ENCODE measurements around the gene FDPS.

Gene FDPS

DNA sequence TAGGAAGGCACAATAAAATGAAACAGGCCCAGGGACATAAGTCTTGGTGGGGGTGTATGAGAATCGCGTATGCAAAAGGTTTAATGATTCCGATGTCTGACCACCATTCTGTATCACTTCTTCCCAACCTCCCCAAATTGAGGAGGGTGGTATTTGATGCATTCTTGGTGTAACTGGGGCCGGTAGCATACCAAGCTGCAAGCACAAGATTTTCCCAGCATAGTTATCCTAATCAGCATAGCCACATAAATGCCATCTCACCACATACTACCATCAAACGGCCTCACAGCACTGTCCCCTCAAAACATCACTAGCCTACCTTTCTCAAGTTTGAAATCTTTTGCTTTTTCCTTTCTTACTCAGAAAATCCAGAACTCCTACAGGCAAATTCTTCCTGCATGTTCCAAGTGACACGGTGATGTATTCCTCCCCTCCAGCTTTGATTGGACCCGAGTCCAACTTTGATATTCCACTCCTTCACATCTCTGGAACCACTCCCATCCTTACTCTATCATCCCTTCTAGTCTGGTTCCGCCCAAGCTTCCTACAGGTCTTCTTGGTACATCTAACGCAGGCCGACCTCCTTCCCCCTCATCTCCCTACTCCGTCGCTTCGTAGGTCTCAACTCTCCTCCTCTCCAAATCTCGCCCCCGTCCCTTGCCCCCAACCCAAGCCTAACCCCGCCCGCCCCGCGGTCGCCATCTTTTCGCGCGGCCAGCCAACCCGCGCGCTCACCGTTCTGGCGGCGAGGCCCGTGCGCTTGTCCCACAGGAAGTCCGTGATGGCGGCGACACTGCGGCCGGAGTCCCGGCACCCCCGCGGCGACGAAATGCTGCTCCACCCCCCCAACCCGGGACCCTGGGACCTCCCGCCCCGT, 36.0 kb upstream of the FDPS start:
- peaks cover 10 to 19% of the 10 kb centered on the region in 2 donors for H3K4me1 ChIP-seq (ENCODE audit: control insufficient read depth in 1 of 2, insufficient read depth in 2 of 2, low read length in 2 of 2)
- peak overlapping the region; percentile 82 for H3K27ac ChIP-seq (ENCODE audit: low read depth, low read length)
- H3K27me3 ChIP-seq (ENCODE audit: control insufficient read depth in 1 of 2, insufficient read depth in 2 of 2, low read length in 2 of 2), result no peaks in the 10 kb centered on the region
- H3K9me3 ChIP-seq (ENCODE audit: control insufficient read depth in 1 of 2, low read length in 2 of 2), result no peaks in the 10 kb centered on the region
- H3K36me3 ChIP-seq (ENCODE audit: control insufficient read depth in 1 of 2, insufficient read depth in 2 of 2, low read length in 2 of 2), result peaks cover 28 to 35% of the 10 kb centered on the region in 2 donors
- peak overlapping the region; percentile 55 to 71 for H3K9ac ChIP-seq (ENCODE audit: low read depth in 1 of 2, low read length in 2 of 2)
- peak overlapping the region; percentile 56 to 76 for H3K4me3 ChIP-seq (ENCODE audit: low read depth in 1 of 2, low read length in 2 of 2)

DNA sequence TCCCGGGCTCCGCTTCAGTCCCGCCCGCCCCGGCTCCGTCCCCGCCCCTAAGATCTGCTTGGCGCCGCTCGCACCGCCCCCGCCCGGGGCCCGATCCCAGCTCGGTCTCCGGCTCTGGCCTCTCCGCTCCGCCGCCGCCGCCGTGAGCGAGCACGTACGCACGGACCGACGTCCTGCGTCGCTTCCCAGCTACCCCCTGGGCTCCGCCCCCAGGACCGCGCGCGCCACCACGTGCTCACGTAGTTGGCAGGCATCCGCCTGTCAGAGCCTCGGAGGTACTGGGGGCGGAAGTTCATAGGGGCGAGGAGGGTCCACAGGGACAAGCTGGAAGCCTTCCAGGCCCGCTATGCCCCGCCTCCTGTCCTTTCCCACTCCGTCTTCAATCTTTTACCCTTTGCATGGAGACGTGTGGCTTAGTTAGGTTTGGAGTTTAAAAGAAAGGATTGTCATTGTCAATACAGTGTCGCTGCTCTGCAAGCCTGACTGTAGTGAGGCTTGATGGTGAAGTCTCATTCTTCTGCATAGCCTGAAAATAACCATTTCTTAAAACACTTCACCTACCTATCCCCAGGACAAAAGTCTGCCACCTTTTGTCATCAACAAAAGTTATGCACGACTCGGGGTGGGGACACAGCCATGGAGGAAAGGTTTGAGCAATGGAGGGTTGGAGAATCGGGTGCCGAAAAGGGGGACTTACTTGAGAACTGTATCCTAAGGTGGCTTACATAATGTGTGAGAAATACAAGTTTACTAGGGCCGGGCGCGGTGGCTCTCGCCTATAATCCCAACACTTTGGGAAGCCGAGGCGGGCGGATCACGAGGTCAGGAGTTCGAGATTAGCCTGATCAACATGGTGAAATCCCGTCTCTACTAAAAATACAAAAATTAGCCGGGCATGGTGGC, 35.1 kb upstream of the FDPS start, which contains the start of gene CLK2:
Gene CLK2 (minus strand): TSS at position 162 of the 903 bp plus-strand sequence. CDS start 2,527 bp downstream, outside the sequence.
- Histone ChIP-seq H3K9ac (ENCODE audit: low read depth in 1 of 2, low read length in 2 of 2) (peak within 1 kb of the TSS; percentile 71), H3K4me1 (ENCODE audit: control insufficient read depth in 1 of 2, insufficient read depth in 2 of 2, low read length in 2 of 2) (peaks cover 10 to 22% of the 10 kb centered on the region in 2 donors), H3K4me3 (ENCODE audit: low read depth in 1 of 2, low read length in 2 of 2) (peak within 1 kb of the TSS; percentile 56 to 76), H3K9me3 (ENCODE audit: control insufficient read depth in 1 of 2, low read length in 2 of 2) (no peaks in the 10 kb centered on the region), H3K27ac (ENCODE audit: low read depth, low read length) (peak within 1 kb of the TSS; percentile 82), H3K27me3 (ENCODE audit: control insufficient read depth in 1 of 2, insufficient read depth in 2 of 2, low read length in 2 of 2) (no peaks in the 10 kb centered on the region), H3K36me3 (ENCODE audit: control insufficient read depth in 1 of 2, insufficient read depth in 2 of 2, low read length in 2 of 2) (peaks cover 20 to 27% of the 10 kb centered on the region in 2 donors)

DNA sequence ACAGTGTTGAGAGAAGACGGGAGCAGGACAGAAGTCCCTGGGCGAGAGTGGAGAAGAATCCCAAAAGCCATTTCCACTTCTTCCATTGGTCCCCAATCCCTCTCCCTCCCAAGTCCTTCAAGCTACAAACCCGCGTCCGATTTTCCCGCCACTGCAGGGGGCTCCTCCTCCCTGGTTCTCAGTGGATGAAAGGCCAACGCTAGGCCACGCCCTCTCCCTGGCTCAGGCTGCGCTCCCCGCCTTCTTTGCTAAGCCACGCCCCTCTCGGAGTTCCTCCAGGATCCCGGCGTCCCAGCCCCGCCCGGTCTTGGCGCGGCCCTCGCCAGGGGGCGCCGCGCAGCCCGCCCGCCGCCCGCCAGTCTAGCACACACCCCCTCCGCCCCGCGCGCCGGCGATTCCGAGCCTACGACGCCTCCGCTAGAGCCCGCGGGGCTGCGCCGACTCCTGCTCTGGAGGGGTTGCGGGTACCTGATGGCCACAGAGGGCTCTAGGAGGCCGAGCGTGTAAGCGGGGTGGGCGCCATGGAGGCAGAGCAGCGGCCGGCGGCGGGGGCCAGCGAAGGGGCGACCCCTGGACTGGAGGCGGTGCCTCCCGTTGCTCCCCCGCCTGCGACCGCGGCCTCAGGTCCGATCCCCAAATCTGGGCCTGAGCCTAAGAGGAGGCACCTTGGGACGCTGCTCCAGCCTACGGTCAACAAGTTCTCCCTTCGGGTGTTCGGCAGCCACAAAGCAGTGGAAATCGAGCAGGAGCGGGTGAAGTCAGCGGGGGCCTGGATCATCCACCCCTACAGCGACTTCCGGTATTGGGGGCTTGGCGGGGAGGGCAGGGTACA, 31.4 kb upstream of the FDPS start, which contains the start of gene HCN3:
Gene HCN3 (plus strand): TSS at position 394 of the 832 bp plus-strand sequence. CDS start 128 bp downstream, at position 522.
- H3K9ac ChIP-seq (ENCODE audit: low read depth in 1 of 2, low read length in 2 of 2), result peak within 1 kb of the TSS; percentile 56 to 81

DNA sequence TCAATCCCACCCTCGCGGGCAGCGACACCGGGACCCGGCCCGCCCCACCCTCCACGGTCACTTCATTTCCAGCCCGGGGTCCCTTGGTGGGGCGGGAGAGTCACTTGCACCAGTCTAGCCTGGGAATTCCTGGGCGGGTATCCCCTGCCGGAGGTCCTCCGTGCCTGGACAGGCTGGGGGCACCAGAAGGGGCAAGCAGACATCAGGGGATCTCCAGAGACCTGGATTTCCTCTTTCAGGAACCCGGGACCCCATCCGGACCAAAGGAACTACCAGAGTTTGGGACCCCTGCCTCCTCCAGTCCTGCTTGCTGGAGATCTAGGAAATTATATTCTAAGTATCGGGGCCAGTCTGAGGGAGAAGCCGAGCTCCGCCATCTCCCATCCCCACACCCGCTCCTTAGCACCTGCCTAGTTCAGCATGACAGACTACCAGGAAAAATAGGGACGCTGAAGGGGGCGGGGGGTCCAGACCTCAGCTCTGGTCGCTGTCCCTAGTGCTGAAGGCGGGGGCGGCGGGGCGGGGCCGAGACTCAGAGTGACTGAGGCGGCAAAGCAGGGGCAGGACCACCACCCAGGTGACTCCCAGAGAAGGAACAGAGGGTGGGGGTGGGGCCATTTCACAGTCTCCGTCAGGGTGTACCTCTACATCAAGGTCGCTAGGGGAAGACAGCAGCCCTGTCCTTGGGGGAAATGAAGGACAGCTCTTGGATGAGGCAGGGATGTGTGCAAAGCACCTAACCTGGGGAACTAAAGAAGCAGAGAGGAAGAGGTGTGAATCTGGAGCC, 30.6 kb upstream of the FDPS start:
- Histone ChIP-seq H3K36me3 (ENCODE audit: control insufficient read depth in 1 of 2, insufficient read depth in 2 of 2, low read length in 2 of 2) (no peaks in the 10 kb centered on the region), H3K9ac (ENCODE audit: low read depth in 1 of 2, low read length in 2 of 2) (peak overlapping the region; percentile 56 to 81), H3K27me3 (ENCODE audit: control insufficient read depth in 1 of 2, insufficient read depth in 2 of 2, low read length in 2 of 2) (no peaks in the 10 kb centered on the region), H3K4me1 (ENCODE audit: control insufficient read depth in 1 of 2, insufficient read depth in 2 of 2, low read length in 2 of 2) (peaks cover 5 to 11% of the 10 kb centered on the region in 2 donors), H3K4me3 (ENCODE audit: low read depth in 1 of 2, low read length in 2 of 2) (peak overlapping the region; percentile 67 to 82), H3K9me3 (ENCODE audit: control insufficient read depth in 1 of 2, low read length in 2 of 2) (no peaks in the 10 kb centered on the region), H3K27ac (ENCODE audit: low read depth, low read length) (no peak overlapping the region)

More for the DNA sequence above, 31.4 kb upstream of the FDPS start, which contains the start of gene HCN3:
- Histone ChIP-seq H3K4me3 (ENCODE audit: low read depth in 1 of 2, low read length in 2 of 2) (peak within 1 kb of the TSS; percentile 67 to 82), H3K36me3 (ENCODE audit: control insufficient read depth in 1 of 2, insufficient read depth in 2 of 2, low read length in 2 of 2) (no peaks in the 10 kb centered on the region), H3K4me1 (ENCODE audit: control insufficient read depth in 1 of 2, insufficient read depth in 2 of 2, low read length in 2 of 2) (peaks cover 8 to 15% of the 10 kb centered on the region in 2 donors), H3K27me3 (ENCODE audit: control insufficient read depth in 1 of 2, insufficient read depth in 2 of 2, low read length in 2 of 2) (no peaks in the 10 kb centered on the region), H3K27ac (ENCODE audit: low read depth, low read length) (peak within 1 kb of the TSS; percentile 17), H3K9me3 (ENCODE audit: control insufficient read depth in 1 of 2, low read length in 2 of 2) (no peaks in the 10 kb centered on the region)

DNA sequence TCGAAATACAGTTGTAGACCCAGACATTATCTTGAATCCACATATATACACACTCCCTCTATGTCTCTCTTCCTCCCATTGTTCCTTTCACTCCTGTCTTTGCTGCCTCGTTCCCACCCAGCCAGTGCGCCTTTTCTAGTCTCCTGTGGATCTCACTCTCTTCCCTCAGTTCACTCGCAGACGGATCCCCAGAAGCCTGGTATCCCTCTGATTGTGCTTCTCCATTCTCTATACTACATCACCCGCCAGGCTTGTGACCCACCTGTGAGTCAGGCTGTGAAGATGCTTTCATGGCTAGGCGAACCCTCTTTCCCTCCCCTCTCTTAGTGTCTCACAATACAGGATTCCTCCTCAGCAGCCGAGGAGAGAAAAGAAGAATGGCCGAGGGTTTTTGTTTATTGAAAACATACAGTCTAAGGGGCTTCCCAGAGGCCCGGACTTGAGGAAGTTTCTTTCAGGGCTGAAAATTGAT, 29.9 kb upstream of the FDPS start:
- Histone ChIP-seq H3K4me1 (ENCODE audit: control insufficient read depth in 1 of 2, insufficient read depth in 2 of 2, low read length in 2 of 2) (peaks cover 5 to 8% of the 10 kb centered on the region in 2 donors), H3K36me3 (ENCODE audit: control insufficient read depth in 1 of 2, insufficient read depth in 2 of 2, low read length in 2 of 2) (peaks cover 0 to 3% of the 10 kb centered on the region in 2 donors), H3K9me3 (ENCODE audit: control insufficient read depth in 1 of 2, low read length in 2 of 2) (no peaks in the 10 kb centered on the region), H3K9ac (ENCODE audit: low read depth in 1 of 2, low read length in 2 of 2) (no peak overlapping the region), H3K27me3 (ENCODE audit: control insufficient read depth in 1 of 2, insufficient read depth in 2 of 2, low read length in 2 of 2) (no peaks in the 10 kb centered on the region), H3K4me3 (ENCODE audit: low read depth in 1 of 2, low read length in 2 of 2) (peak overlapping the region; percentile 67 to 82), H3K27ac (ENCODE audit: low read depth, low read length) (no peak overlapping the region)

DNA sequence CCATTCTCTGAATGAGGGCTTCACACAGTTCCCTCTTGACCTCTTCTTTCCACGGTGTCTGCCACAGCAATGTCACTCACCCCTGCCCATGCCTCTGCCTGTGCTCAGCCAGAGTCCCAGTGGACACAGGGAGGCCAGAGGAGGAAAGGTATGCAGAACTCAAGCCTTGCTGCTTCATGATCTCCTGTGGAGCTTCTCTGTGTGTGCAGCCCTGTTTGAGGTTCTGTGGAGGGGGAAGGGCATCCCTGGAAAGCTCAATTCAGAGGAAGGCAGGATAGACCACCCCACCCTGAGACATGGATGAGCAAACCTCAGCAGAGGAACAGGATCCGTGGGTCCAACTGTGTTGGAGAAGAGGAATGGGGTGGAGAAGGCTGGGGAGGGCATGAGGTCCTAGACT, 29.4 kb upstream of the FDPS start:
- H3K9me3 ChIP-seq (ENCODE audit: control insufficient read depth in 1 of 2, low read length in 2 of 2), result no peaks in the 10 kb centered on the region
- no peaks in the 10 kb centered on the region for H3K27me3 ChIP-seq (ENCODE audit: control insufficient read depth in 1 of 2, insufficient read depth in 2 of 2, low read length in 2 of 2)
- H3K27ac ChIP-seq (ENCODE audit: low read depth, low read length), result no peak overlapping the region
- peaks cover 5% of the 10 kb centered on the region in 2 donors for H3K4me1 ChIP-seq (ENCODE audit: control insufficient read depth in 1 of 2, insufficient read depth in 2 of 2, low read length in 2 of 2)
- H3K36me3 ChIP-seq (ENCODE audit: control insufficient read depth in 1 of 2, insufficient read depth in 2 of 2, low read length in 2 of 2), result peaks cover 0 to 7% of the 10 kb centered on the region in 2 donors
- H3K9ac ChIP-seq (ENCODE audit: low read depth in 1 of 2, low read length in 2 of 2), result no peak overlapping the region
- no peak overlapping the region for H3K4me3 ChIP-seq (ENCODE audit: low read depth in 1 of 2, low read length in 2 of 2)

DNA sequence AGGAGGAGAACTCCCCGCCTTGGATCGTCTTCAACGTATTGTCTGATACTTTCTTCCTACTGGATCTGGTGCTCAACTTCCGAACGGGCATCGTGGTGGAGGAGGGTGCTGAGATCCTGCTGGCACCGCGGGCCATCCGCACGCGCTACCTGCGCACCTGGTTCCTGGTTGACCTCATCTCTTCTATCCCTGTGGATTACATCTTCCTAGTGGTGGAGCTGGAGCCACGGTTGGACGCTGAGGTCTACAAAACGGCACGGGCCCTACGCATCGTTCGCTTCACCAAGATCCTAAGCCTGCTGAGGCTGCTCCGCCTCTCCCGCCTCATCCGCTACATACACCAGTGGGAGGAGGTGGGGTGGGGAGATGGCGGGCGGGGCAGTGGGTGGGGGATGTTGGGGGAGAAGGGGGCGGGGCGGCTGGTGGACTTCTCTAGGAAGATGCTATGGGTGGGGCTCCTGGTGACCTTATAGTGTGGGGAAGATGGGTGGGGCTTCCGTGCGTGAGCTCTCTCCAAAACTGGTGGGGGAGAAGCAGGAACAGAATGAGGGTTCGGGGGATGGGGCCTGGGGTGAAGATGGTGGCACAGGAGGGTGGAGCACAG, 26.1 kb upstream of the FDPS start:
- Histone ChIP-seq H3K27me3 (ENCODE audit: control insufficient read depth in 1 of 2, insufficient read depth in 2 of 2, low read length in 2 of 2) (no peaks in the 10 kb centered on the region), H3K9ac (ENCODE audit: low read depth in 1 of 2, low read length in 2 of 2) (no peak overlapping the region), H3K36me3 (ENCODE audit: control insufficient read depth in 1 of 2, insufficient read depth in 2 of 2, low read length in 2 of 2) (peaks cover 3 to 13% of the 10 kb centered on the region in 2 donors), H3K9me3 (ENCODE audit: control insufficient read depth in 1 of 2, low read length in 2 of 2) (no peaks in the 10 kb centered on the region), H3K4me1 (ENCODE audit: control insufficient read depth in 1 of 2, insufficient read depth in 2 of 2, low read length in 2 of 2) (peaks cover 0 to 4% of the 10 kb centered on the region in 2 donors), H3K27ac (ENCODE audit: low read depth, low read length) (no peak overlapping the region), H3K4me3 (ENCODE audit: low read depth in 1 of 2, low read length in 2 of 2) (no peak overlapping the region)

DNA sequence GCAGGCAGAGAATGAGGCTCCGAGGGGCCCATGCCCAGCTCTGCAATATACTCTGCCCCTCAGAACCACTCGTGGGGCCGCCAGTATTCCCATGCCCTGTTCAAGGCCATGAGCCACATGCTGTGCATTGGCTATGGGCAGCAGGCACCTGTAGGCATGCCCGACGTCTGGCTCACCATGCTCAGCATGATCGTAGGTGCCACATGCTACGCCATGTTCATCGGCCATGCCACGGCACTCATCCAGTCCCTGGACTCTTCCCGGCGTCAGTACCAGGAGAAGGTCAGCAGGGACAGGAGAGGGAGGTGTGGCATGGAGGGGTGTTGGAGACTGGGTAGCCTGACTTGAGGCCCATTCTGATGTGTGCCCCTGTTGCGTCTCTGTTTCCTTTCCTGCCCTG, 24.2 kb upstream of the FDPS start:
- Histone ChIP-seq H3K27ac (ENCODE audit: low read depth, low read length) (no peak overlapping the region), H3K9me3 (ENCODE audit: control insufficient read depth in 1 of 2, low read length in 2 of 2) (no peaks in the 10 kb centered on the region), H3K27me3 (ENCODE audit: control insufficient read depth in 1 of 2, insufficient read depth in 2 of 2, low read length in 2 of 2) (no peaks in the 10 kb centered on the region), H3K4me3 (ENCODE audit: low read depth in 1 of 2, low read length in 2 of 2) (no peak overlapping the region), H3K4me1 (ENCODE audit: control insufficient read depth in 1 of 2, insufficient read depth in 2 of 2, low read length in 2 of 2) (no peaks in the 10 kb centered on the region), H3K9ac (ENCODE audit: low read depth in 1 of 2, low read length in 2 of 2) (no peak overlapping the region), H3K36me3 (ENCODE audit: control insufficient read depth in 1 of 2, insufficient read depth in 2 of 2, low read length in 2 of 2) (peaks cover 3 to 18% of the 10 kb centered on the region in 2 donors)
